ENCODE measurements around the gene CHRDL2.

DNA sequence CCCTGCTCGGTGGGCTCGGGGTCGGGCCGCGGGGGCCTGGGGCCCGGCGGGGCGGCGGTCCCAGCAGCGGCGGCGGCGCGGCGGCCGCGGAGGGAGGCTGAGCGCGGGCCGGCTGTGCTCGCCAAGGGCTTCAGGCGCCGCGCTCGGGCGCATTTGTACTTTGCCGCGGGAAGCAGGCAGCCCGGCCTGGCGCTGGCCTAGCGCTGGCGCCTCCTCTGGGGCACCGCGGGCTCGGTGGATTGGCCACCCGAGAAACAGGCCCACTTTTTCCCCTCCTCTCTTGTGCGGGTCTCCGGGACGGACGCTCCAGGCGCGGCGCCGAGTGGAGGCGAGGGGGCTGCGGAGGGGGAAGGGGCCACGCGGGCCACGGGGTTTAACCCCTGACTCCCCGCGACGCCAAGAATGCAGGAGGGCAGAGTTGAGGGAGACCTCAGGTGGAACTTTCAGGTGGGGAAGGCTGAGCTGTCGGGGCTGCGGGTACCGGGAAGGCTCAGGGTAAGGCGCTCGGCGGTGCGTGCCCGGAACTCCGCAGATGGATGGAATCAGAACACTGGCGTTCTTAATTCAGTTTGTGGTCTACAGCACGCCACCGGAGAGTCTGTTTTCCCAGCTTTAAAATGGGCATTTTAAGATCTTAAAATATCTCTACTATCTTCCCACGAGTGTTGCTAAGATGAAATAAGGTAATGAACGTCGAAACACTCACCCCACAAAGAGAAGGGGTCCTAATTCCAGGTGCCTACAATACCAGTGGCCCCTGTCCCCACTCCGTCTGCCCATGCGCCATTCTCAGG, at the start of gene CHRDL2:
- TF ChIP-seq POLR2A (IDR thresholded peaks at IDR 0.05), result no peak
- TF ChIP-seq, protein P1, sequence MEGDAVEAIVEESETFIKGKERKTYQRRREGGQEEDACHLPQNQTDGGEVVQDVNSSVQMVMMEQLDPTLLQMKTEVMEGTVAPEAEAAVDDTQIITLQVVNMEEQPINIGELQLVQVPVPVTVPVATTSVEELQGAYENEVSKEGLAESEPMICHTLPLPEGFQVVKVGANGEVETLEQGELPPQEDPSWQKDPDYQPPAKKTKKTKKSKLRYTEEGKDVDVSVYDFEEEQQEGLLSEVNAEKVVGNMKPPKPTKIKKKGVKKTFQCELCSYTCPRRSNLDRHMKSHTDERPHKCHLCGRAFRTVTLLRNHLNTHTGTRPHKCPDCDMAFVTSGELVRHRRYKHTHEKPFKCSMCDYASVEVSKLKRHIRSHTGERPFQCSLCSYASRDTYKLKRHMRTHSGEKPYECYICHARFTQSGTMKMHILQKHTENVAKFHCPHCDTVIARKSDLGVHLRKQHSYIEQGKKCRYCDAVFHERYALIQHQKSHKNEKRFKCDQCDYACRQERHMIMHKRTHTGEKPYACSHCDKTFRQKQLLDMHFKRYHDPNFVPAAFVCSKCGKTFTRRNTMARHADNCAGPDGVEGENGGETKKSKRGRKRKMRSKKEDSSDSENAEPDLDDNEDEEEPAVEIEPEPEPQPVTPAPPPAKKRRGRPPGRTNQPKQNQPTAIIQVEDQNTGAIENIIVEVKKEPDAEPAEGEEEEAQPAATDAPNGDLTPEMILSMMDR (IDR thresholded peaks at IDR 0.05 in 4 of 5, conservative IDR thresholded peaks at IDR 0.05 in 1 of 5), result no peak

Data from gastrocnemius medialis (tissue), 4 donors.